CD4-positive, alpha-beta T cell treated with Interferon alpha-2 for 1 hour (primary cell): ENCODE data around the gene MARS1.
"Not testable (repeated sequence)": the region's sequence is repeated elsewhere in the genome, so short reads cannot be mapped to it uniquely, and the experiment has no call there.

ENCODE experiments used
- DNase-seq, 2 donors: peaks; one replicate each; pipeline ENCODE4 v3.0.0-alpha.2; 2020 to 2022

Gene MARS1

GRCh38 chr12:57553343-57554202, 65.7 kb downstream of the MARS1 start:
- DNase-seq = no peak

- no peak for DNase-seq
Measured at GRCh38 chr12:57554453-57554852, 66.6 kb downstream of the MARS1 start.

GRCh38 chr12:57554897-57555296, 67.0 kb downstream of the MARS1 start:
- no peak for DNase-seq

GRCh38 chr12:57558864-57559263, 71.0 kb downstream of the MARS1 start:
- no peak for DNase-seq

- no peak for DNase-seq
Measured at GRCh38 chr12:57560516-57560915, 72.6 kb downstream of the MARS1 start.

- not testable (repeated sequence) for DNase-seq
Measured at GRCh38 chr12:57561117-57561516, 73.2 kb downstream of the MARS1 start.

GRCh38 chr12:57563358-57563757, 75.5 kb downstream of the MARS1 start:
- DNase-seq = no peak

- no peak for DNase-seq
Measured at GRCh38 chr12:57564178-57564740, 76.4 kb downstream of the MARS1 start.
